Raji (cell line): ENCODE data around the gene CALML3.

ENCODE experiments used
- POLR2A ChIP-seq: IDR thresholded peaks from 2 replicates; pipeline ENCODE4 v1.6.1; 2011; ENCODE audit warnings: low read depth, low read length, control low read depth; ENCODE audit not compliant: insufficient read depth

Gene CALML3

GRCh38 chr10:5538892-5539651 lies 14.3 kb downstream of the CALML3 start:
- no peak for TF ChIP-seq POLR2A

DNA sequence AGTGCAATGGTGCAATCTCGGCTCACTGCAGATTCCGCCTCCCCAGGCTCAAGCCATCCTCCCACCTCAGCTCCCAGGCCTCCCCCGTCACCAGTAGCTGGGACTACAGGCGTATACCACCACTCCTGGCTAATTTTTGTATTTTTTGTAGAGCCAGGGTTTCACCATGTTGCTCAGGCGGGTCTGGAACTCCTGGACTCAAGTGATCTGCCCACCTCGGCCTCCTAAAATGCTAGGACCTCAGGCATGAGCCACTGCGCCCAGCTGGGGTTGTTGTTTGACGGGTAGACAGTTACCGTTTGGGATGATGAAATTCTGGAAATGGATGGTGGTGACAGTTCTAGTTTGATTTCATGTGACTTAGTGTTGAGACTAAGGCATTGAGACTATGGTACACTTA lies 15.3 kb downstream of the CALML3 start:
- no peak for TF ChIP-seq POLR2A

GRCh38 chr10:5540891-5541290 lies 16.1 kb downstream of the CALML3 start:
- TF ChIP-seq POLR2A, result no peak

DNA sequence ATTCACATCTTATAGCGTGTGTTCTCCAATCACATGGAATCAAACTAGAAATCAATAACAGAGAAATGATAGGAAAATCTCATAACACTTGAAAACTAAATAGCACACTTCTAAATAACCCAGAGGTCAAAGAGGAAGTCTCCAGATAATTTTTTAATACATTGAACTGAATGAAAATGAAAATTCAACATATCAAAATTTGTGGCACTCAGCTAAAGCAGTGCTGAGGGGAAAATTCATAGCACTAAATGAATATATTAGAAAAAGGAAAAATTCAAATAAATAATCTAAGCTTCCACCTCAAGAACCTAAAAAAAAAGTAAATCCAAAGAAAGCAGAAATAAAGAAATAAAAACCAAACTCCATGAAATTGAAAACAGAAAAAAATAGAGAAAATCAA lies 17.3 kb downstream of the CALML3 start:
- TF ChIP-seq POLR2A, result no peak

GRCh38 chr10:5543623-5544022 lies 18.9 kb downstream of the CALML3 start:
- no peak for TF ChIP-seq POLR2A

- TF ChIP-seq POLR2A, result no peak
Observed at GRCh38 chr10:5544216-5544805, 19.6 kb downstream of the CALML3 start.

- TF ChIP-seq POLR2A, result no peak
Observed at GRCh38 chr10:5545011-5545410, 20.2 kb downstream of the CALML3 start.

GRCh38 chr10:5545426-5545777 lies 20.6 kb downstream of the CALML3 start:
- no peak for TF ChIP-seq POLR2A

DNA sequence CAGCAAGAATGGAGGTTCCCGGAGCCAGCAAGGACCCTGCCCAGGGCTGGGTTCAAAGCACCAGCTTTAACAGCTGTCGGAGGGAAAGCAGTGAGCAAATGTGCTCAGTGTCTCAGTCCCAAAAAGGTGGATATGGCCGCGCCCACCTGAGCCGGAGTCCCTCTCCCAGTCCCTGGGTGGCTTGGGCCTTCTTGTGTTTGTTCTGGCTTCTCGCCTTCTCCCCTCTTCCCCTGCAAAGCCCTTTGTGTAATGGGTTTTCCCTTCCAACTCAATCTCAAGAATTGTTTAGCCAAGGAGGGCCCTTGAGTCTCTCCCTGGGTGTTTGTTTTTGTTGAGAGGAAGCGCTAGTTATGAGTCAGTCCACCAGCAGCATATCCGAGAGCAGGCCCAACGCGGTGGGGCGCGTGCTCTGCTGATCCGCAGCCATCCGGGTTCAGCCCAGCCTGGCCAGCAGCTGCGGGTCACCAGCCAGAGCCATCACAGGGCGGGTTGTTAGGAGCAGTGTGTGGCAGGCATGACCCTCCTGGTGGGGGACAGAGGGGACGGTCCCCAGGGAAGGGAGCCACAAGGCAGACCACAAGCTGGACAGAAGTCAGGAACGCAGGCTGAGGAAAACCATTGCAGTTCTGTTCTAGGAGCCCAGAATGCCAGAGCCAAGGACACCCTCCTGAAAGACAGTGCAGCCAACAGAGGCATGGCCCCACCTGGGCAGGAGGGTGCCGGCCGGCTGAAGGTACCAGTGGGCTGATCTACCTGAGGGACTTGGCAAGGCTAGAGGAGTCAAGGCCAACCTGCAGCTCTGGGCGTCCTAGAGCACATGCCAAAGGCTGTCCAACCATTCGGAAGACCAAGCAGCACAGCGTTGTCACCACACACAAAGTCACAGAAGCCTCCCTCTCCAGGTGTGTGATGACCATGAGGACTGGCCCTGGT lies 21.3 kb downstream of the CALML3 start:
- no peak for TF ChIP-seq POLR2A

DNA sequence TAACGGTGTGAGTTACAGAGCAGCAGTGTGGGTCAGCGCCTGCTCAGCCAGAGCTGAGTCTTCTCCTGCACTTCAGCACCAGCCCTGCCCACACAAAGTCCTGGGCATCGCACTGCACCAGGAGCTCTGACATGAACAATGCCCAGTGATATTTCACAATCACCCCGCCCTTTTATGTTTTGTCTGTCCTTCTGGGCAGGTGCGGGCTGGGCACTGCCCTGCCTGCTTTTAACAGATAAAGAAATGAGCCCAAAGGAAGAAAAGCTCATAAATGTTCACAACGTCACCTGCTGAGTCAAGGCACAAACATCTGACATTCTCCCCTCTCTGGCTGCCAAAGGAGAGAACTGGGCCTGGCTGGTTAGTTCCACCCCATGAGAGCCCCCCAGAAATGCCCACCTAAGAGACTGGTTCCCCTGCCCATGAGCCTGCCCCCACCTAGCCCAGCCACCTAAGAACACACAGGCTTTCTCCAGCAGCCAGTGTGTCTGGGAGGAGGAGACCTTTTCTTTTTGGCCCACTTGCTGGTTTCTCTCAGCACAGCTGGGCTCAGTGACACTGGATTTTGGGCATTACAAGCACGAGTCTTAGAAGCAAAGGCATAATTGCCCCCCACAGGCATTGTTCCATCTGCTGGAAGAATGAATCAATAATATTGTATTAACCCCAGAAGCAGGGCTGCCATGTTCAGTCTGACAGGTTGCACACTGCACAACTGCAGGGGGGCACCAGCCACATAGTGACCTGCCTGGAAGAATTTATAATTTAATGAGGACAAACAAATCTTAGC lies 22.3 kb downstream of the CALML3 start:
- no peak for TF ChIP-seq POLR2A

DNA sequence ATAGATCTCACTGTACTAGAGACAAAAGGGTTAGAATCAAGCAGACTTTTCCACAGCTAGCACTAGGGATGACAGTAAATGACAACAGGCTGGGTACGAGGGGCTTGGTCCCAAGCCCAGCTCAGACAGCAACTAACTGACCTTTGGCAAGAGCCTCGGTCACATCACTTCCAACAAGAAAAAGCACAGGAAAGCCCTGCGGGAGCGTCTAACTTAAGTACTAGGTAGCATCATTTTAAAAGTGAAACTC lies 22.8 kb downstream of the CALML3 start:
- no peak for TF ChIP-seq POLR2A

GRCh38 chr10:5547931-5548660 lies 23.3 kb downstream of the CALML3 start:
- no peak for TF ChIP-seq POLR2A

DNA sequence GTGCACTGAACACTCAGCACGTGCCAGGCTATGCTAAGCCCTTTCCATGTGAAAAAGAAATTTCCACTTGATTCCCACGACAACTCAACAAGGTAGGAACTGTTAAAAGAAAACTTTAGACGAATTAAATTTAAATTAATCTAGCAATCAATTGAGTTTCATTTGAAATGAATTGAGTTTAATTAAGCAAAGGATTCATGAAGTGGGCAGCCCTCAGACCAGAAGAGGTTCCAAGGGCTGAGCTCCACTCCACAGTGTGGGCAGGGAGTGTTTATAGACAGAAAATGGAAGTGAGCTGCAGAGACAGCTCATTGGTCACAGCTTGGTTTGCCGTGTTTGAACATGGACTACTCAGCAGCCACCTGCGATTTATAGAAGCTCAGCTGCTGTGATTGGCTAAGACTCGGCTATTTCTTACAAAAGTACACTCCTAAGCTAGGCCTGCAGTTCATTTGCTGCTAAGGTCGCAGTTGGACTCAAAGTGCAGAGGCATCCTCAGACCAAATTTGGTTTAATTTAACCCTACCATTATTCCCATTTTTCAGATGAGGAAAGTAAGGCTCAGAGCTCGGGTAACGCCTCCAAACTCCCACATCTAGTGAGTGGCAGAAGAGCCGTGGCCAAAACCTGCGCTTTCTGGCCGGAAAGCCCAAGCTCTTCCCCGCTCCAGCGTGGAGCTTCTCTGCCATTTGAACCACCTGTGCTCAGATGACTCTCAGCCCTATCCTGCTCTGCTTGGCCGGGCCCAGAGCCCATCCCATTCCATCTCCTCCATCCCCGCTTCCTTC lies 24.9 kb downstream of the CALML3 start:
- no peak for TF ChIP-seq POLR2A

DNA sequence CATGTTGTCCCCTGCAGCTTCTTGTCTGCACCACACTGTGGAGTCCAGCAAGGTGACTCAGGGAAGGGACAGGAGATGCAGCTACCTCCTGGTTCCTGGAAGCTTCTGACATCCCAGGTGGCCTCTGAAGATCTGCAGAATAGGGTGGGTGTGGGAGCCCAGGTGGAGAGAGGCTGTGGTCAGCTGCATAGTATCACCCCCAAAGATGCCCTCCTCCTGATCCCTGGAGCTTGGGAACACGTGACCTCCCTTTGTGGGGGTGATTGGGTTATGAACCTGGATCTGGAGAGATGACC lies 25.4 kb downstream of the CALML3 start:
- TF ChIP-seq POLR2A, result no peak
